Transverse colon (tissue), 4 donors: ENCODE data around the gene OGA. TPM values are rescaled to one million over a fixed set of nuclear protein-coding genes. Genes with fewer than 3 reads are reported as not detected.

Experiments used
- DNase-seq: peaks from one replicate; pipeline ENCODE4 v3.0.0-alpha.2; 2019
- H3K27ac ChIP-seq, 4 donors: fragments of 200-600 bp; sonication (generic); 2 replicates each; pipeline ENCODE4 v1.5.1; 2016 to 2018; ENCODE audit warnings: inconsistent platforms in 4 of 4
- H3K27me3 ChIP-seq: fragments of 200-600 bp; sonication (generic); 2 replicates; pipeline ENCODE4 v1.5.1; 2017; ENCODE audit warnings: inconsistent platforms
- H3K36me3 ChIP-seq, 4 donors: fragments of 200-600 bp; sonication (generic); 2 replicates each; pipeline ENCODE4 v1.5.1; 2017 to 2019; ENCODE audit warnings: inconsistent platforms in 4 of 4
- H3K4me1 ChIP-seq, 4 donors: fragments of 200-600 bp; sonication (generic); 2 replicates each; pipeline ENCODE4 v1.5.1; 2017 to 2020; ENCODE audit warnings: inconsistent platforms in 4 of 4
- H3K4me3 ChIP-seq, 4 donors: fragments of 200-600 bp; sonication (generic); 1 replicate in 1 of 4; 2 replicates in 3 of 4; pipeline versions ENCODE4 v1.5.1 to v1.6.1; 2017 to 2019; ENCODE audit warnings: inconsistent platforms in 4 of 4
- H3K9me3 ChIP-seq, 2 donors: fragments of 200-600 bp; sonication (generic); 2 replicates each; pipeline ENCODE4 v1.5.1; 2017 to 2019; ENCODE audit warnings: inconsistent platforms in 2 of 2
- CTCF ChIP-seq, 5 experiments: fragments of 200-600 bp in 3 of 5; fragments of 450-650 bp in 2 of 5; sonication (generic) in 3 of 5; IDR thresholded peaks; 1 replicate in 2 of 5; 2 replicates in 3 of 5; pipeline ENCODE4 v1.5.1; 2016 to 2017; ENCODE audit warnings: antibody characterized with exemption in 5 of 5, inconsistent platforms in 3 of 5, mild to moderate bottlenecking in 2 of 5, moderate library complexity in 1 of 5
- EP300 ChIP-seq: sonication (generic); formaldehyde crosslinking; IDR thresholded peaks from one replicate; pipeline ENCODE4 v1.6.1; 2017; ENCODE audit warnings: antibody characterized with exemption, low read depth
- POLR2A ChIP-seq: fragments of 450-650 bp; IDR thresholded peaks from one replicate; pipeline ENCODE4 v1.6.1; 2016; ENCODE audit warnings: antibody characterized with exemption, mild to moderate bottlenecking, moderate library complexity
- POLR2AphosphoS5 ChIP-seq, 3 donors: sonication (generic); formaldehyde crosslinking; IDR thresholded peaks; one replicate each; pipeline ENCODE4 v1.6.1; 2016; ENCODE audit warnings: antibody characterized with exemption in 3 of 3
- WGBS, 2 donors: methylation state at CpG; one replicate each; pipeline ENCODE4 v1.1.5; 2018; ENCODE audit warnings: low coverage in 1 of 2; 5-methylcytosine and 5-hydroxymethylcytosine counted together
- in situ Hi-C, 4 donors: fragments of 200-750 bp; cut with MboI; loops; one replicate each; pipeline versions ENCODE4 v1.15.0 to v1.15.1; 2017; ENCODE audit warnings: low sequenced_read_pairs in 3 of 4, low pct_ligation_motif_present in 1 of 4, low pct_unique_long_range_greater_than_20kb in 1 of 4
- intact Hi-C: fragments of 100-400 bp; cut with DNase I; formaldehyde crosslinking; loops from one replicate; pipeline ENCODE4 v1.15.1; 2023; ENCODE audit warnings: low total_unique reads
- total RNA-seq, 4 donors: library from RNA; depleted of rRNA; stranded (reverse); fragments of >200 nt; gene quantifications; one replicate each; pipeline ENCODE4 v1.1.0, GENCODE V29; 2016

Gene OGA
- total RNA-seq, 4 donors from 2014 or later, result 114 to 608 (median 172) TPM

GRCh38 chr10:101759309-101760247 lies 58.7 kb downstream of the OGA start:
- H3K27me3 ChIP-seq, result peaks cover 4% of the 10 kb centered on the region
- H3K4me3 ChIP-seq, result no peak overlapping the region
- no peaks in the 10 kb centered on the region for H3K4me1 ChIP-seq
- H3K36me3 ChIP-seq, result no peaks in the 10 kb centered on the region
- in situ Hi-C loops (loop anchor here in 1 of 4 donors (25.0 kb wide), 1 partner anchor 547 kb away; no protein-coding TSS in a partner anchor), intact Hi-C loops (no loop called here)
- no peak for DNase-seq
- no peaks in the 10 kb centered on the region for H3K9me3 ChIP-seq
- H3K27ac ChIP-seq, result no peak overlapping the region
- WGBS, 2 donors, result 60 to 62% methylated on average over 1 to 12 of the region's 12 CpGs
- TF ChIP-seq EP300, result no peak
- no peak for TF ChIP-seq POLR2A
- no peak for TF ChIP-seq CTCF (IDR thresholded peaks at IDR 0.05)
- TF ChIP-seq POLR2AphosphoS5 (IDR thresholded peaks at IDR 0.05), result no peak

- 75% methylated on average over 2 of the region's 2 CpGs for WGBS, 2 donors
- intact Hi-C loops, result no loop called here
- no peak overlapping the region for H3K27ac ChIP-seq
Observed at GRCh38 chr10:101758858-101759257, 59.4 kb downstream of the OGA start.

GRCh38 chr10:101752241-101752640 lies 66.0 kb downstream of the OGA start:
- in situ Hi-C loops, result loop anchor here in 1 of 4 donors (25.0 kb wide), 1 partner anchor 540 kb away; no protein-coding TSS in a partner anchor
- Histone ChIP-seq H3K36me3 (no peaks in the 10 kb centered on the region), H3K9me3 (no peaks in the 10 kb centered on the region), H3K4me1 (no peaks in the 10 kb centered on the region), H3K27me3 (peaks cover 21% of the 10 kb centered on the region), H3K4me3 (no peak overlapping the region), H3K27ac (no peak overlapping the region)
- WGBS, 2 donors, result 76 to 81% methylated on average over 3 of the region's 3 CpGs
- TF ChIP-seq POLR2A, result no peak
- no peak for TF ChIP-seq CTCF (IDR thresholded peaks at IDR 0.05)
- no peak for TF ChIP-seq POLR2AphosphoS5 (IDR thresholded peaks at IDR 0.05)
- no peak for TF ChIP-seq EP300
- intact Hi-C loops, result no loop called here
- DNase-seq, result no peak

More at GRCh38 chr10:101758858-101759257, 59.4 kb downstream of the OGA start:
- Histone ChIP-seq H3K36me3 (no peaks in the 10 kb centered on the region), H3K27me3 (peaks cover 6% of the 10 kb centered on the region), H3K9me3 (no peaks in the 10 kb centered on the region), H3K4me1 (no peaks in the 10 kb centered on the region), H3K4me3 (no peak overlapping the region)
- TF ChIP-seq EP300, result no peak
- TF ChIP-seq POLR2A, result no peak
- TF ChIP-seq POLR2AphosphoS5 (IDR thresholded peaks at IDR 0.05), result no peak
- TF ChIP-seq CTCF (IDR thresholded peaks at IDR 0.05), result no peak
- DNase-seq, result no peak
- in situ Hi-C loops, result loop anchor here in 1 of 4 donors (25.0 kb wide), 1 partner anchor 547 kb away; no protein-coding TSS in a partner anchor
